HL-60/S4 treated with phorbol 12-myristate 13-acetate at 8.2 ng/mL for 4 days and 3 days (cell line): ENCODE measurements around the gene THSD4.
"Not testable (repeated sequence)": the region's sequence is repeated elsewhere in the genome, so short reads cannot be mapped to it uniquely, and the experiment has no call there.

Experiments
- in situ Hi-C: fragments of 300-500 bp; cut with MboI; formaldehyde crosslinking; loops from 2 replicates; pipeline ENCODE4 v1.15.0; 2022; ENCODE audit warnings: low sequenced_read_pairs

THSD4 gene

DNA sequence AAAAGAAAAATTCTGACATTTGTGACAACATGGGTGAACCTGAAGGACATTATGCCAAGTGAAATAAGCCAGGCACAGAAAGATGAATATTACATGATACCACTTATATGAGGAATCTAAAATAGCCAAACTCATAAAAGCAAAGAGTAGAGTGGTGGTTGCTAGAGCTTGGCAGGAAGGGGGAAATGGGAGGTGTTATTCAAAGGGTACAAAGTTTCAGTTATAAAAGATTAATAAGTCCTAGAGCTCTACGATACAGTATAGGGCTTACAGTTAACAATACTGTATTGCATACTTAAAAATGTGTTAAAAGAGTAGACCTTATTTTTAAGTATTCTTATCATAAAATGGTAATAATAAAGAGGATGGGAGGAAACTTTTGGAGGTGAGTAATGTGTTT is 583.5 kb downstream of the THSD4 start:
- in situ Hi-C loops: no loop called here

DNA sequence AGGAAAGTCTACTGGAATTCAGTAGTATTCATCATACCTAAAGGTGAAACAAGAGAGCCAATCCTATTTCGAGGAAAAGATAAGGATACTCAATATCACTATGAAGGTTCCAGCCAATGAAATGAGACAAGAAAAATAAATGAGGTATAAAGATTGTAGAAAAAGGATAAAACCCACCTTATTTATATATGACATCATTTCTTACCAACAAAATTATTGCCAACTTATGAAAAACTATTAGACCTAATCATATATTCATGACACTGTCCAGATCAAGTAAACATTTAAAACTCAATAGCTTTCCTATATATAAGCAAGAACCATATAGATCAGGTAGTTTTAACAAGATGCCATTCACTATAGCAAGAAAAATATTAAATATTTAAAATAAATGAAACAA is 584.7 kb downstream of the THSD4 start:
- in situ Hi-C loops: no loop called here

DNA sequence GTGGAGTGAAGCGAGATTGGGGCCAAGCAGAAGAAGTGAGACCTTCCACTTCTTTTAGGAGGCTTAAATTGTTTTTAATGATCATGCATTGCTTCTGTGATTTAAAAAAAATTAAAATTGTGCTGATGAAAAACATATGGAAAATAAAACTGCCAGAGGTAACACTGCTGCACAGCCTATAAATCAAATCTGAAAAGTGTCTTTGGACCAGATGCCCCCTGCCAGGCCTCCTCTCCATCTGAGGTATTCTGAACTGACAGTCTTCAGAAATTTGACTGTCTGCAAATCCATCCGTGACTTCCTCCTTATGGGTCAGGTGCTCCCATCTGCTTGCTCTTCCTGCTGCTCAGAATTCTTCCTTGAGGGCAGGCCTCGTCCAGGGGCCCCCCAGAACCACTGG is 586.5 kb downstream of the THSD4 start:
- in situ Hi-C loops: no loop called here

DNA sequence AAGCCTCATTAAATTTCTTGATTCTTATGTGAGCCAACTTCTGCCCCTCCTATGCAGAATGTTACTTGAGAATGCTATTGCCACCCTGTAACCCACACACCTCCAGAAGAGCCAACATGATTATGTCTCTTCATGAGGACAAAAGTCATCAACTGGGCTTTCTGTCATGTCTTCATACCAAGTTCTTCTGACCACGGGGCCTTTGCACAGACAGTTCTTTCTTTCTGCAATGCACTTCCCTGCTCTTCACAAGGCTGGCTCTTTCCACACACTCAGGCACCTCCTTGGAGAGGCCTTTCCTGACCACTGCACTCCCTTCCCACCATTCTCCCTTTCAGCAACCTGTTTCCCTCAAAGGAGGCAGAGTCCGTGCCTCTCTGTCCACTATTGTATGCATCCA is 587.2 kb downstream of the THSD4 start:
- in situ Hi-C loops: no loop called here

DNA sequence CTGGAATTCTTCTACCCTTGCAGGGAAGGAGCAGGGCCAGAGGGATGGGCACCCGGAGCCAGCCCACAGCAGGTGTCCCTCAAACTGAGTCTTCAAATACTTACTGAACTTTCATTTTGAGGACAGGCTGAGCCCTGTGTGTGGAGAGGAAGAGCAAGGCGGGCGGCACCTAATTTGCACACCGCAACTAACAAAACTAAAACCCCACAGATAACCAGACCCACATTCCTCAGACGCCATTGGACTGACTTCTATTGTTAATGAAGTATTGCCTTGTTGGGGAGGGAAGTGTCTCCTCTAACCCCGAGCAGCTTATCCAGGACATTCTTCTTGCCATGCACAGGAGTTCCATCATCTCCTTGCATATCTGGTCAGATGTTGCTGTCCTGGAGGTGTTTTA is 589.9 kb downstream of the THSD4 start:
- in situ Hi-C loops: no loop called here

DNA sequence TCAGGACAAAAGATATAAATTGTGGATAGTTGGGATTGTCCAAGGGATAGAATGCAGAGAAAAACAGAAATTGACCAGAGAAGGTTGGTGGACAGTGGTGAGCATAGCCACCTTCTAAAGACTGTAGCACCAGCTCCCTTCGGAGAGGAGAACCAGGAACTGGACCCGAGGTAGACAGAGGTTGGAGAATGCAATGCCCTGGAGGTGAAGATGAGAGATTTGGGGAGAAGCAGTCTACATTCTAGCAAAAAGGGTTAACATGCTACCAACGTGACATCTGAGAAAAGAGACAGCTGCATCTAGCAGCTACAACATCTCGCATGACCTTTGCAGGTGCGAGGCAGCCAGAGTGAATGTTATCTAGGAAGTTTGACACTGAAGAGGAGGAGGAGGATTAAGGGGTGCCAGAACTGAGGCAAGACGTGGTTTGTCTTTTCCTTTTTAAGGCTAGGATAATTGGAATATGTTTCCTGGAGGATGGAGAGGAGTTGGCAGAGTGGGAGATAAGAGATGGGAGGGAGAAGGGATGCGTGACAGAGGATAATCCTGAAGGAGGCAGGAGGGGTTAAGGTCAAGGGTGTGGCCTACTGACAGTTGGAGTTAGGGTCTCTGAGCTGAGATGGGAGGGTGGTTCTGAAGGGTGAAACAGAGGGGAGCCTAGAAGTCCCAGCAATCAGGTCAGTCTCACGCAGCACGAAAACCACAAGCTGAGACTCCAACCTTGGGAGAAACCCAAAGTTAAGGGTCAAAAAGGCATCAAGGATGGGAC is 591.4 kb downstream of the THSD4 start:
- in situ Hi-C loops: no loop called here

DNA sequence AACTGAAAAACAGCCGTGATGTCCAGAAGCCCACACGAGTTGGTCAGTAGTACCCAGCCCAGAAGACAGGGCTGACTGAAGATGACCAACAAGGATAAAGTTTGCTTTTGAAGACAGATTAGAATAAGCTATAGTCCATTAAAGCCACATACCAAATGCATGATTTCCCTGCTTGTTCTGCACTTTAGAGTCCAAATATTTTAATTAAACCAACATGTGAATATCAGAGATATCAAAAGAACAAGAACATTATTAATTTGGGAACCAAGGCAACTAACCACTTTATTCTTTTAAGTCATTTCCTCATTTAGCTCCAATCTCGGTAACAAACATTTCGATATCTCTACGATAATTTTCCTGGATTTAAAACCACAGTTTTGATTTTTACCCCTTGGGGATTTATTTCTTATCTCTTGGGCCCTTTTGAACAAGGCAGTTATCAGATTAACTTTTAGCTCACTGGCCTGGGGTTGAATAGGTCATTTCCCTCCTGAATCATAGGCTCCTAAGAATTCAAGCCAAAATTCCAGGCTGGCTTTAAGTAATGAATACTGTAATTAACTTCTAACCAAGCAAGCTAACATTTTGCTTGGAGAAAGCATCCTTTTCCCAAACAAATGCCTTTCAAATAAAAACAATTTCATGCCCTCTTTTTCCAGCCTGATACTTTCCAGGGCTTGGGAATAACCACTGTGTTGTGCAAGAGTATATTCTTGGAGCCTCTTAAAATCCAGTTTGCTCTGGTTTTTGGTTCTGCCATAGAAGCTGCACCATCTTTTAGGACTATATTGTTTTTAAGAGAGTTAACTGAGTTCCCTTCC is 592.2 kb downstream of the THSD4 start:
- in situ Hi-C loops: no loop called here

DNA sequence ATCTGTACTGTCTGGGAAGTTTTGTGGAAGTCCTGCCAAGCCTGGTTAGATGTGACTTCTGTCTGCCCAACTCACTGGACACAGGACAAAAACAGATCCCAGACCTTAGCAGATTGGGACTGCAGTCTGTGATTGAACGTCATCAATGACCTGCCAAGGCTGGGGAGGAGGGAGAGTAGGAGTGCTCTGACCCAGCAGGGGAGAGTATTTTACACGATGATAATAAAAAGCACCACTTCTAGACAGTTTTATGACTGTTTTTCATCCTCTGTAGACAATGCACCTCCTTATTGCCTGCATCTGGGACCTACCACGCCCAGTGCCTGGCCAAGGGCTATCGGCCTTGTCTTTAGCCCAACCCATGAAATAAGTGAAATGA is 592.8 kb downstream of the THSD4 start:
- in situ Hi-C loops: no loop called here

DNA sequence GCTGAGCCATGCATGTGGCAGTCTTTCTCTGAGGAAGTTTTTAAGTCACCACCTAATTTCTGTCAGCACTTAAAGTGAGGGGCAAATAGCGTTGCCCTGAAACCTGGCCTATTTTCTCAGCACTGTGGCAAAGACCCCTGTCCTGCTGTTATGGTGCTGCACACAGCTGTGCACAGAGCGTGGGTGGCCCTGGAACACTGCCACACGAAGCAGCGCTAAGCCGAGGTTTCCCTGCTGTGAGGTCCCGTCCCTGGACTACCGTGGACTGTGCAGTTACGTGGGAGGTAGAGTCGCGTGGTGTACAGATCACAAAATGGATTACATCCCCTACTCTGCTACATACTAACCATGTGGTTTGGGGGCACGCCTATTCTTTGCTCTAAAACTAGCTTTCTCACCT is 593.5 kb downstream of the THSD4 start:
- in situ Hi-C loops: no loop called here

DNA sequence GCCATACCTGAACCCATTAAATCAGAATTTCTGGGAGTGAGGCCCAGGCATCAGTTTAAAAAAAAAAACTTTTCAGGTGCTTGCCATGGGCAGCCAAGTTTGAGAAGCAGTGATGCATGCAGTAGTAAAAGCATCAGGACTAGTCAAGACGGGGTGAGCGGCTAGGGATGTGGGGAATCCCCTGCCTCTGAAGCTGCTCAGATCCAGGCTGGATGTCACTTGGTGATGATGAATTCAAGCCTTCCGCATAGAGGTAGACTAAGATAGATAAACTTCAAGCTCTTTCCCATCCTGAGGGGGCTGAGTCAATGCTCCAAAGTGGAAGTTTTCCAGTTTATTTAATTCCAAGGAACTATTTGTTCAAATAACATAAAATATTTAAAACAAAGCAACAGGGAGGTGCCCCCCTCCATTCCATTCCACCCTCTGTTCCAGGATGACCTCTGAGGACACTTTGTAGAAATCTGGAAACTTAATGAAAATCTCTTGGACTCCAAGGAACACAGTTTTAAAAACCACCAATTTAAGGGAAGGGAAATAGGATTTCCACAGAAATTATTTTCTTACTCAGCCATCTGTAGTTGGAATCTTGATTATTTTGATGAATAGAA is 594.6 kb downstream of the THSD4 start:
- in situ Hi-C loops: no loop called here

DNA sequence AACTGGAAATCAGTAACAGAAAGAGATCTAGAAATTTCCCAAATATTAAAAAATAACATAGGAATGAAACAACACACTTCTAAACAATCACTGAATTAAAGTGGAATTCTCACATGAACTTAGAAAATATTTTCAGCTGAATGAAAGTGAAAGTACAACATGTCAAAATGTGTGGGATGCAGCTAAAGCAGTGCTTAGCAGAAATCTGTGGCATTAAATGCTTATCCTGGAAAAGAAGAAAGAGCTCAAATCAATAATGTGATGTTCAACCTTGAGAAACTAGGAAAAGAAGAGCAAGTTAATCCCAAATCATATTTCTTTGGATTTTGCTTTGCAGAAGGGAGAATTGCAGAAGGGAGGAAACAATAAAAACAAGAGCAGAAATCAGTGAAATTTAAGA is 596.9 kb downstream of the THSD4 start:
- in situ Hi-C loops: no loop called here

DNA sequence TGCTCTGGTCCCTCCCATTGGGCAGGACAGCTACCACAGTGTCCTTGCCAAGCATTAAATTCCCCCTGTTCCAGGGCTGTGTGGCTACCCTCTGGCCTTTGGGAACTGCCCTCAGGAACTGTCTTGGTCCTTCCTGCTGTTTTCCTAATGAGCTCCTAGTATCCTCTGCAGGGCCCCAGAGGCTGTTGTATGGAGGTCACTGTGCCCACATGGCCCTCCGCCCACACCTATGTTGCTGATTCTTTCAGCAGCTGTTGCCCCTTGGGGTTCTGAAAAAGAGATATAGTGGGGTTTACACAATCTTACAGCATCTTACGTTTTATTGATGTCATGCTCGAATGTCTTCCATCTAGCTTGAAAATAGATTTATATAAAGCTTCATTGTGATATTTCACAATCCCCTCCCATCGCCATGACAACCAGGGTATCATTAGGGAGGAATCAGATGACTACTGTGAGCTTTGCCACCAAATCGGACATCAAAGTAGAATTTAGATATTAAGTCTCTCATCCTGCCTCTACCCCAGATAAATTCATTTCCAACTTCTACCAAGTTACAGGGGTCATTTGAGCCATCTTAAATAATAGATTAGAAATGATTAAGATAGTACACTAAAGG is 598.0 kb downstream of the THSD4 start:
- in situ Hi-C loops: no loop called here

DNA sequence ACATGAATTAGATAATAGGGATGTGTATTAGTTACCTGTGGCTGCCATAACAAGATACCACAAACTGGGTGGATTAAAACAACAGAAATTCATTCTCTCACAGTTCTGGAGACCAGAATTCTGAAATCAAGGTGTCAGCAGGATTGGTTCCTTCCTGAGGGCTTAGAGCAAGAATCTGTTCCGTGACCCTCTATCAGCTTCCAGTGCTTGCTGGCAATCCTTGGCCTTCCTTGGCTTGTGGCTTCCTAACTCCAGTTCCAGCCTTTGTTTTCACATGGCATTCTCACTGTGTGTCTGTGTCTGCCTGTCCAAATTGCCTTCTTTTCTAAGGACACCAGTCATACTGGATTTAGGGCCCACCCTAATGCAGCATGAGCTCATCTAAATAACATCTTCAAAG is 600.6 kb downstream of the THSD4 start:
- in situ Hi-C loops: no loop called here

DNA sequence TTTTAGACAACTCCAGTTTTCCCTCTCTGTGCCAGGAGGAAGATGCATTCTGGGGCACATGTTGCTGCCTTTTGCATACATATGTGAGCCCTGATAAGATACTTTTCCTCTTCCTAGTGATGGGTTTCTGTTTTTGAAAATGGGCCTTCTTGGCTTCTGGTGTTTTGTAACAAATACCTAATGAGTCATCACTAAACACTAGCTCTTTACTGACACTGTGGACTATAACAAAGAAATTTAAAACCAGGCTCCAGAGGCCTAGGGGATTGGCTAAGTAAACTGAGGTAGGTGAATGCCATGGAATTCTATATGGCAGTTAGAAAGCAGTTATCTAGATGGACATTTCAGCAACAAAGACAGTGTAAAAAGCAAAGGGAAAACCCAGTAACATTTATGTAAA is 601.7 kb downstream of the THSD4 start:
- in situ Hi-C loops: no loop called here

DNA sequence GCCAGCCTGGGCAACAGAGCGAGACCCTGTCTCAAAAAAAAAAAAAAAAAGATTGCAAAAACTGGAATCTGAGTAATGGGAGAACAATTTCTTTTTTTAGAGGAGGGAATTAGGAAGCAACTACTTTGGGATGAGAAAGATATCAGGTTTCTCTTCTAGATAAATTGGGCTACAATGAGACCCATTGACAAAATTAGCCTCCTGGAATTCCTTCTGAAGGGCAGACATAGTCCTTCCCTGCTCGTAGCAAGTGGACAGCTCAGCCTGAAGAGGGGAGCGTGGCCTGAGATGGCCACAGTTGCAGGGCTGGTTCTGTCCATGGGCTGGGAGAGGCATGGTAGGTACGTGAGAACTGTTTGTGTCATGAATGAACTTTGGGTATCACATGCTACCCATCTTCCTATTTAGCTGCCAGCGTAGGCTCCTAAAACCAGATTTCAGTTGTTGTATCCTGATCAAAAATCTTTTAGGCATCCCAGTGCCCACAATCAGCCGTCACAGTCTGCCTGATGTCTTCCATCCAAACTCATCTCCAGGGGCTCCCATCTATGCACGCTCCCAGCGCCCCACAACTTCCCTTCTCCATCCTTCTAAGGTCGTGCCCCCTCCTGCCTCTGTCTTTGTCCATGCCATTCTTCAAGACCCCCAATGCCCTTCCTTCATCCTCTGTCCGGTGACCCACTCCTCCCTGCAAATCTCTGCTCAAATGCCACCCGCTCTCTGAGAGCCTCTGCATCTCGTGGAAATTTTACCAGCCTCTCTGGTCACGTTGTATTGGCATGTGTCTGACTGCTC is 603.0 kb downstream of the THSD4 start:
- in situ Hi-C loops: no loop called here

DNA sequence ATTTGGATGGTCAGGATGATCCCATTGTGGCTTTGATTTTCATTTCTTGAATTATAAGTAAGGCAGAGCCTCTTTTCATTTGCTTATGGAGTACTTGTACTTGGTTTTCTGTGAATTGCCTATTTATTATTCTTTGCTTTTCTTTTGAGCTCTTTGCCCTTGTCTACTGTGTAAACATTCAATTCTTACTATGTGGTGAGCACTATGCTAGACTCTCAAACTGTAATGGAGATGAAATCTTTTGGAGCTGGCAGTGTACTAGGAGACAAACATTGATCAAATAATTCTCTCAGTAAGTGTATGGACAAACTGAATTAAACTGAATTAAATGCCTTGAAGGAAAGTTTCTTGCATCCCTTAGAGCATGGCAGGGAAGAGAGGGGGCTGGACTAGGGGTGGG is 608.1 kb downstream of the THSD4 start:
- in situ Hi-C loops: no loop called here

DNA sequence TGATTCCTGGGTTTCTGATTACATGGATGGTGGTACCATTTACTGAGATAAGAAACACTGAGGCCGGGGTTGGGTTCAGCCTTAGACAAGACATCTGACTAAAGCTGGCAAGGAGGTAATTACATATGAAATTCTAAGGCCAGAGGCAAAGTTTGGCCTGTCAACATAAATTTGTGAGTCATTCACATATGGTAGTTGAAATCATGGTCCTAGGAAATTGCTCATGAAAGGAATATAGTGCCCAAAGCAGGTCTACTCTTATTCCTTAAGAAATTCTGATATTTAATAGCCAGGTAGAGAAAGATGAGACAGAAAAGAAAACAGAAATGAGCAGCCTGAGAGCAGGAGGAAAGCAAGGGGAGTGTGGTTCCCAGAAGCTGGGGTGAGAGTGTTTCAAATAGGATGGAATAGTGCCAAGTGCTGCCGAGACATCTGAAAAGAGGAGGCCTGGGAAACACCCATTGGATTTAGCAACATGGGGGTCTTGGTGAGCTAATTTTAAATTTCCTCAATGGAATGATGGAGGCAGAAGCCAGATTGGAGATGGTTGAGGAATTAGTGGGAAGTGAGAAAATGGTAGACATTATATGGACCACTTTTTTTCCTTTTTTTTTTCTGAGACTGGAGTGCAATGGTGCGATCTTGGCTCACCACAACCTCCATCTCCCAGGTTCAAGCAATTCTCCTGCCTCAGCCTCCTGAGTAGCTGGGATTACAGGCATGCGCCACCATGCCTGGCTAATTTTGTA is 610.1 kb downstream of the THSD4 start:
- in situ Hi-C loops: not testable (repeated sequence)

DNA sequence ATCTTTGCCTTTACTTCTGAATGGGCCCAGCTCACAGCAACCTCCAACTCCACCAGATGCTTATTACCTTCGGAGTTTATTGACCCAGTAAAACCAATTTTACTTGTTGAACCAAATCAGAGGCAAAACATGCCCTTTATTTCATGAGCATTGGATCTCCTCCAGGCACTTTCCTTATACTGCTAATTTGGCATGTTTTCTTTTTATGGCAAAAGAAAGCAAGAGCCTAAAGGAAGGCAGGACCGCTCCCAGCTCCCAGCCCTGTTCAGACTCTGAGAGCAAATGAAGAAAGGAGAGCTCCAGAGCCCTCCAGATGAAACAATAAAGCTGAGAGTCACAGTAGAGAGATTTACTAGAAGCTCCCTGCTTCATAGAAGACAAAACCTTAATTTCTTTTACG is 613.6 kb downstream of the THSD4 start:
- in situ Hi-C loops: no loop called here

DNA sequence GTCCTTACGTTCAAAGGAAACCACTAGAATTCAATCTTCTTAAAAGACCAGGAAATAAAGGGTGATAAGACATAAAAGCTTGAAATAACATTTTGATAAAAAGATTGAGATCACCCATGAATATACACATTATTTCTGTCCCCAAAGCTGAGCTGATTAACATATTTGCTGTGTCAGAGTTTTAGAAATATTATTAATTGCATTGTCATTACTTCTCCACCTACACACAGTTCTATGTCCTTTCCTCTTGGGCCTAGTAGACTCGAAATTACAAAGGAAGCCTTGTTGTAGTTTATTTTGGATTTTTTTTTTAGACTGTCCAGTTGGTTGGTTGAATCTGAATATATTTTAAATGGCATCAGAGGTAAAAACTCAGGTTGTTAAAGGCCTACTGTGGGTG is 614.0 kb downstream of the THSD4 start:
- in situ Hi-C loops: no loop called here
